Measurements from ENCODE around the gene TRIM74. TPM values are rescaled to one million over a fixed set of nuclear protein-coding genes. Genes with fewer than 3 reads are reported as not detected.
"Not testable (repeated sequence)": the region's sequence is repeated elsewhere in the genome, so short reads cannot be mapped to it uniquely, and the experiment has no call there.

Gene TRIM74
- polyA plus RNA-seq, 1 of the 3 experiments (the other 2 are of a cell fraction) = 0.21 TPM

GRCh38 chr7:72954563-72955198 is 14.6 kb downstream of the TRIM74 start:
- CTCF ChIA-PET, POLR2A ChIA-PET: not testable (repeated sequence)
- 26% methylated on average over 11 of the region's 45 CpGs for WGBS (ENCODE audit: low lambda C conversion rate)

GRCh38 chr7:72953901-72954562 is 15.2 kb downstream of the TRIM74 start:
- Histone ChIP-seq H3K4me3 (ENCODE audit: low read depth in 2 of 2, low read length in 1 of 2) (peak overlapping the region in 1 of 2 experiments; percentile 44; a peak in 2 of 4 replicates), H3K9ac (0 out of 2 replicates have a peak overlapping the region, but pooled peaks have one; percentile 49), H3K4me2 (peak overlapping the region; percentile 77; the same call in 1 of the 2 replicates)
- H4K20me1 ChIP-seq (ENCODE audit: insufficient read depth); DNase-seq; H3K9me3 ChIP-seq; H2AFZ ChIP-seq (ENCODE audit: low read depth); H3K27ac ChIP-seq (ENCODE audit: low read depth in 2 of 2, low read length in 1 of 2); H3K27me3 ChIP-seq (ENCODE audit: insufficient read depth); H3K36me3 ChIP-seq (replicated peaks in 1 of 2; ENCODE audit: control insufficient read depth in 1 of 2, insufficient read depth in 2 of 2, low read length in 1 of 2); H3K79me2 ChIP-seq (ENCODE audit: insufficient read depth); H3K9me2 ChIP-seq; H3F3A ChIP-seq (replicated peaks; ENCODE audit: insufficient read depth); POLR2A ChIA-PET; H3K4me1 ChIP-seq (ENCODE audit: control insufficient read depth in 1 of 2, insufficient read depth in 2 of 2, low read depth in 1 of 2, low read length in 1 of 2); CTCF ChIA-PET: not testable (repeated sequence)
- WGBS (ENCODE audit: low lambda C conversion rate) = 20% methylated on average over 1 of the region's 43 CpGs

More at GRCh38 chr7:72954563-72955198, 14.6 kb downstream of the TRIM74 start:
- H3K27ac ChIP-seq (ENCODE audit: low read depth in 2 of 2, low read length in 1 of 2); H3K4me2 ChIP-seq; H3K79me2 ChIP-seq (ENCODE audit: insufficient read depth); H3K4me1 ChIP-seq (ENCODE audit: control insufficient read depth in 1 of 2, insufficient read depth in 2 of 2, low read depth in 1 of 2, low read length in 1 of 2); H4K20me1 ChIP-seq (ENCODE audit: insufficient read depth); H3K36me3 ChIP-seq (replicated peaks in 1 of 2; ENCODE audit: control insufficient read depth in 1 of 2, insufficient read depth in 2 of 2, low read length in 1 of 2); H3K9ac ChIP-seq; DNase-seq; H3K27me3 ChIP-seq (ENCODE audit: insufficient read depth); H2AFZ ChIP-seq (ENCODE audit: low read depth); H3K9me3 ChIP-seq; H3F3A ChIP-seq (replicated peaks; ENCODE audit: insufficient read depth); H3K9me2 ChIP-seq: not testable (repeated sequence)
- TF ChIP-seq GABPA (IDR thresholded peaks at IDR 0.05; ENCODE audit: low read depth) = peak; percentile 24; the same call in 1 of the 2 replicates
- H3K4me3 ChIP-seq (ENCODE audit: low read depth in 2 of 2, low read length in 1 of 2) = peak overlapping the region; percentile 39 to 46; a peak in 2 of 4 replicates

- CTCF ChIA-PET; H3K4me2 ChIP-seq; H3F3A ChIP-seq (replicated peaks; ENCODE audit: insufficient read depth); H3K27ac ChIP-seq (ENCODE audit: low read depth in 2 of 2, low read length in 1 of 2); H3K9me3 ChIP-seq; H3K4me3 ChIP-seq (ENCODE audit: low read depth in 2 of 2, low read length in 1 of 2); H3K9me2 ChIP-seq; H3K27me3 ChIP-seq (ENCODE audit: insufficient read depth); POLR2A ChIA-PET; H2AFZ ChIP-seq (ENCODE audit: low read depth); H4K20me1 ChIP-seq (ENCODE audit: insufficient read depth); H3K4me1 ChIP-seq (ENCODE audit: control insufficient read depth in 1 of 2, insufficient read depth in 2 of 2, low read depth in 1 of 2, low read length in 1 of 2); DNase-seq; H3K9ac ChIP-seq; H3K79me2 ChIP-seq (ENCODE audit: insufficient read depth): not testable (repeated sequence)
- no CpG with 5 or more reads among the region's 6 CpGs for WGBS (ENCODE audit: low lambda C conversion rate)
- H3K36me3 ChIP-seq (replicated peaks in 1 of 2; ENCODE audit: control insufficient read depth in 1 of 2, insufficient read depth in 2 of 2, low read length in 1 of 2) = peaks cover 0 to 11% of the 10 kb centered on the region in 2 experiments
Observed at GRCh38 chr7:72950432-72950831, 18.8 kb downstream of the TRIM74 start.

- H3K79me2 ChIP-seq (ENCODE audit: insufficient read depth); H4K20me1 ChIP-seq (ENCODE audit: insufficient read depth); H3F3A ChIP-seq (replicated peaks; ENCODE audit: insufficient read depth); CTCF ChIA-PET; H3K9me3 ChIP-seq; H3K9me2 ChIP-seq; DNase-seq; H3K4me2 ChIP-seq; H3K27ac ChIP-seq (ENCODE audit: low read depth in 2 of 2, low read length in 1 of 2); H3K27me3 ChIP-seq (ENCODE audit: insufficient read depth); H3K9ac ChIP-seq; POLR2A ChIA-PET; H3K4me1 ChIP-seq (ENCODE audit: control insufficient read depth in 1 of 2, insufficient read depth in 2 of 2, low read depth in 1 of 2, low read length in 1 of 2); H3K4me3 ChIP-seq (ENCODE audit: low read depth in 2 of 2, low read length in 1 of 2); H2AFZ ChIP-seq (ENCODE audit: low read depth): not testable (repeated sequence)
- H3K36me3 ChIP-seq (replicated peaks in 1 of 2; ENCODE audit: control insufficient read depth in 1 of 2, insufficient read depth in 2 of 2, low read length in 1 of 2) = peaks cover 0 to 11% of the 10 kb centered on the region in 2 experiments
- WGBS (ENCODE audit: low lambda C conversion rate) = 87% methylated on average over 3 of the region's 6 CpGs
Observed at GRCh38 chr7:72949686-72950085, 19.6 kb downstream of the TRIM74 start.

GRCh38 chr7:72949276-72949675 is 20.0 kb downstream of the TRIM74 start:
- H3K9me3 ChIP-seq; H4K20me1 ChIP-seq (ENCODE audit: insufficient read depth); H3K4me3 ChIP-seq (ENCODE audit: low read depth in 2 of 2, low read length in 1 of 2); H3K27ac ChIP-seq (ENCODE audit: low read depth in 2 of 2, low read length in 1 of 2); CTCF ChIA-PET; H2AFZ ChIP-seq (ENCODE audit: low read depth); H3K4me2 ChIP-seq; H3K79me2 ChIP-seq (ENCODE audit: insufficient read depth); H3K9ac ChIP-seq; POLR2A ChIA-PET; H3K9me2 ChIP-seq; H3K4me1 ChIP-seq (ENCODE audit: control insufficient read depth in 1 of 2, insufficient read depth in 2 of 2, low read depth in 1 of 2, low read length in 1 of 2); DNase-seq; H3F3A ChIP-seq (replicated peaks; ENCODE audit: insufficient read depth); H3K27me3 ChIP-seq (ENCODE audit: insufficient read depth): not testable (repeated sequence)
- H3K36me3 ChIP-seq (replicated peaks in 1 of 2; ENCODE audit: control insufficient read depth in 1 of 2, insufficient read depth in 2 of 2, low read length in 1 of 2) = peaks cover 0 to 11% of the 10 kb centered on the region in 2 experiments
- 98% methylated on average over 9 of the region's 9 CpGs for WGBS (ENCODE audit: low lambda C conversion rate)

GRCh38 chr7:72948714-72949113 is 20.6 kb downstream of the TRIM74 start:
- H3K4me2 ChIP-seq; H4K20me1 ChIP-seq (ENCODE audit: insufficient read depth); H3K9ac ChIP-seq; H3K9me2 ChIP-seq; H3F3A ChIP-seq (replicated peaks; ENCODE audit: insufficient read depth); H2AFZ ChIP-seq (ENCODE audit: low read depth); POLR2A ChIA-PET; DNase-seq; H3K79me2 ChIP-seq (ENCODE audit: insufficient read depth); H3K27me3 ChIP-seq (ENCODE audit: insufficient read depth); H3K4me3 ChIP-seq (ENCODE audit: low read depth in 2 of 2, low read length in 1 of 2); H3K4me1 ChIP-seq (ENCODE audit: control insufficient read depth in 1 of 2, insufficient read depth in 2 of 2, low read depth in 1 of 2, low read length in 1 of 2); H3K9me3 ChIP-seq; CTCF ChIA-PET; H3K27ac ChIP-seq (ENCODE audit: low read depth in 2 of 2, low read length in 1 of 2): not testable (repeated sequence)
- H3K36me3 ChIP-seq (replicated peaks in 1 of 2; ENCODE audit: control insufficient read depth in 1 of 2, insufficient read depth in 2 of 2, low read length in 1 of 2) = peaks cover 0 to 11% of the 10 kb centered on the region in 2 experiments
- WGBS (ENCODE audit: low lambda C conversion rate) = 77% methylated on average over 16 of the region's 23 CpGs
